GM21360 (cell line): ENCODE results near the gene KIF26B.
A peak's percentile ranks its signal among the peaks of the same experiment; 100 is the strongest.
"Not testable (repeated sequence)": the region's sequence is repeated elsewhere in the genome, so short reads cannot be mapped to it uniquely, and the experiment has no call there.

Source experiments
- ATAC-seq: cut with Tn5 transposase; IDR thresholded peaks from one replicate; pipeline ENCODE4 v1.9.1; 2021; ENCODE audit warnings: mild to moderate bottlenecking, moderate library complexity; ENCODE audit not compliant: unreplicated experiment

Gene KIF26B

DNA sequence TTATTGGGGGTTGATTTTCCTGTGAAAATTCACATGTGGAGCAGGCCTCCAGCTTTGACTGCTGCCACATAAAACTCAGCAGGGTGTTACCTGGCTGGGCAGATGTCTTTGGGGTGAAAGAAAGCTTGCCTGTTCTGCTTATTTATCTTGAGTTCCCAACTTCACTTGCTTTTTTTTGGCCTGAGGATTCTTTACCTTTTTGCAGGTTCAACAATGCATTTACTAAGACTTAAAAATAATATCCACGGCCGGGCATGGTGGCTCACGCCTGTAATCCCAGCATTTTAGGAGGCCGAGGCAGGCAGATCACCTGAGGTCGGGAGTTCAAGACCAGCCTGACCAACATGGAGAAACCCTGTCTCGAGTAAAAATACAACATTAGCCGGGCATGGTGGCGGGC lies 509.1 kb downstream of the KIF26B start:
- no peak for ATAC-seq

DNA sequence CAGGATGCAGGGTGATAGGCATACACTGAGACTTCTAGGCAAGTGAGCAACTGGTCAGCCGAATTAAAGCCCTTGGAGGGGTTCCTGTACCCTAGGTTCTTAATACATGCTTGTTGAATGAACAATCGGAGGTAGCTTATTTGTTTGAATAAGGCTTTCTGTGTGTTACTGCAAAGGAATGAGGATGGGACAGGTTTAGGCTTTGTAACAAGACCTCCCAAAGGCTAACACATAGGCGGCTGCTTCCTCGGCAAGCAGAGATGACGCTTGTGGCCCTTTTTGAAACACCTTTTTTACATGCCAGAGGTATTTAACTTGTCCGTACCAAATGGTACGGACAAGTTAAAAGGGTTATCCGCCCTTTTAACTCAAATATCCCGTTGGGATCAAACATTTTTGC lies 511.6 kb downstream of the KIF26B start:
- ATAC-seq: no peak

DNA sequence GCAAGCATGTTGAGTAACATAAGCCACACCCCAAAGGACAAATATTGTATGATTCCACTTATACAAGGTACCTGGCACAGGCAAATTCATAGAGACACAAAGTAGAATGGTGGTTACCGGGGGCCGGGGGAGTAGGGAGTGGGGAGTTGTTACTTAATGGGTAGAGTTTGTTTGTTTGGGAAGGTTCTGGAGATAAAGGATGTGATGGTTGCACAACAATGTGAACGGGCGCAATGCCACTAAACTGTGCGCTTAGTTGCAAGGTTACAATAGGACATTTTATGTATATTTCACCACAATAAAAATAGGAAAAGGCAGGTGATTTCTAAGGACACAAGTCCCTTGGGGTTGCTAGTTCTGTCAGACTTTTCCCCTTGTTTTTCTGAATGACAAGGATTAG lies 516.6 kb downstream of the KIF26B start:
- no peak for ATAC-seq

DNA sequence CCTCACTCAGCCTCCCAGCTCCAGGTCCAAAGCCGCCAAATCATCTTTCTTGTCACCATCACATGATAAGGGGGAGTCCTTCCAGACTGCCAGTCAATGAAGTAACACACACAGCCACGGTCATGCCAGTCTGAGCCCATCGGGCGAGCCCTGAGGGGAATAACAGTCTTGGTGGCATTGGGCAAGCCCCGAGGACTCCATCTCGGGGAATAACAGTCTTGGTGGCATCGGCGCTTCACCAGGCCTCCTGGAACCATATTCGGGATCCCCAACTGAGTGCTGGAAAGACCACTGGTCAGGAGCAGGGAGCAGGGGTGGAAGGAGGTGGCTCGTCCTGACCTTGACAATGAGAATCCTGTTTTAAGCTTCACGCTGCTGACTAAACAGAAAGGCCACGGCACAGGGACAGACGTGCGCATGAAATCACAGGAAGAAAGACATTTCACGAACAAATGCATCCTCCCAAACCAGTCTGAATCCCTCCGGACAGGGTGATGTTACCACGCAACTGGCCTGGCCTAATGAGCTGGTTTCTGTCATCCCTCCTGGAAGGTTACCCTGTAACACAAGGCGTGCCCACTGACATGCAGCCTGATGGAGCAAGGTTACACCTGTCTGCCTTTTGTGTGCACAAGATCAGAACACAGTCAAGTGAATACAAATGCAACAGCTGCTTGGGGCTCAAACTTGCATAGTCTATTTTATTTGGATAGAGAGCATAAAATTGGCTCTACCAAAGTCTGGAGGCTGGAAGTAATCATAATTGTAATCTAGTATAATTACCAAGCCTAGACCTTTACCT lies 517.4 kb downstream of the KIF26B start:
- ATAC-seq: no peak

DNA sequence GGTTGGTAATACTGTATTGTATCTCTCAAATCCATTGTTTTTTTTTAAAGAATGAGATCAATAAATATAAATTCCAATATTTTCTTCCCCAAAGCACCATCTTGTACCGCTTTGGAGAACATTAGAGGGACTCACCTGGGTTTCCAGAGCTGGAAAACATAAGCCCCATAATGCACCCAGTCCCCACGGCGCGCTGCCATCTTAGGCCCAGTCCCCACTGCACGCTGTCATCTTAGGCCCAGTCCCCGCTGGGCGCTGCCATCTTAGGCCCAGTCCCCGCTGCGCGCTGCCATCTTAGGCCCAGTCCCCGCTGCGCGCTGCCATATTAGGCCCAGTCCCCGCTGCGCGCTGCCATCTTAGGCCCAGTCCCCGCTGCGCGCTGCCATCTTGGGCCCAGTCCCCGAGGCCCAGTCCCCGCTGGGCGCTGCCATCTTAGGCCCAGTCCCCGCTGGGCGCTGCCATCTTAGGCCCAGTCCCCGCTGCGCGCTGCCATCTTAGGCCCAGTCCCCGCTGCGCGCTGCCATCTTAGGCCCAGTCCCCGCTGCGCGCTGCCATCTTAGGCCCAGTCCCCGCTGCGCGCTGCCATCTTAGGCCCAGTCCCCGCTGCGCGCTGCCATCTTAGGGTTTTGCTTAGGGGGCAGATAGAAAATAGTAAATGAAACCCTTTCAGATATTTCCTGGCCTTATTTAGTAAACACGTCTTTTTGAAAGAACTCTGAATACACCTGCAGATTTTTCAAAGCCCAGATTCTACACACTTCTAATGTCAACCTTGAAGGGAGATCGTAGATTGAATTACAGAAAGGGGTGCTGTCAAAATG lies 518.3 kb downstream of the KIF26B start:
- ATAC-seq: not testable (repeated sequence)

DNA sequence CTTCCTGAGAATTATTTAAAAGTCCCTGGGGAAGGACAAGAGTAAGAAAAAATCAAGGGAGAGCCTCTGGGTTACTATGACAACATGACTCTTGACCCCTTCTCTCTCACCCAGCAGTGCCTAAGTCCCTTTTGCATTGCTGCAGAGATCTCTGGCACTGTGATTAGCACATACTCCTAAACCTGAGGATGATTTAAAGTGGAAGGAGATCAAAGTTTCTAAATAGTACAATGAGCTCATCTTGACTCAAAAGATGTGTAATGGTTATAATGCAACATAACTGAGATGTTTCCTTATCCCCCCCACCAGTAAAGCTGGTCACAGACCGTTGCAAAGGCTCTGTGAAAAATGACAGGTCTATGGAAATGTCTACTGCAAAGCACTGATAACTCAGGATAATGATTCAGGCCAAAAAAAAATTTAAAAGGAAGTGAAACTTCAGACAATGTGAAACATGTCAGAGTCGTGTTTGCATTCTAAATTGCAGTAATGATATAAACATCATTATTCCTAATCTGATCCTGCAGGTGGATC lies 519.2 kb downstream of the KIF26B start:
- peak; percentile 83 for ATAC-seq

DNA sequence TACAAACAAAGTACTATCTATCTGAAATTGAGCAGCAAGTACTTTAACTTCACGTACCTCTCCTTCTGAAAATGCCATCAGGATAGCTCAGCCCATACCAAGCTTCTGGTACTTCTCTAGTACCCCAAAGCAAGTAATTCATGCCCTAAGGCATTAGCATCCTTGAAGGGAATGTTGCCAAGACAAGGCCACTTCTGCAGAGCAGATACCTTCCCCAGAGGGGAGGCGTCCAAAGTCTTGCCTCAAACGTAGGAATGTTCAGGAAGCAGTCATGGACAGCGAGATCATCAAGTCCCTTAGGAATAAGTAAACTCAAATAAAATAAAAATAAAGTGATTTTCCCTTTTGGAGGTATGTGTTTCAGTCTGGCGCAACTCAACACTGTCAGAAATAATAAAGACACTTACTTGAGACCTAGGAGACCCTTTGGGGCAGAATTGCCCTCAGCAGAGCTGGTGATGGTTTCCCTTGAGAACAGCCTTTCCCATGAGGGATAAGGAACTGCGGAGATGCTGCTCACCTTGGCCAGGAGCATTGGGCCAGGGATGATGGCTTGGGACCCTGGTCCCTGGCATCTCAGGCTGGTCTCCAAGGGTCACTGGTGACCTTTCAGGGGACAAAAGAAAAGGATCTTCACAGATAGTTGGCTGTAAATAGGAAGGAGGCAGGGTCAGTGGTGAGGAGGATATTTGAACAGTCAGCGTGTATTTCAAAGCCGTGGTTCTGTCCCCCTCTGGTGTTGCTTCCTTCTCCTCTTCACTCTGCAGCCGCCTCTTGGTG lies 522.9 kb downstream of the KIF26B start:
- no peak for ATAC-seq

DNA sequence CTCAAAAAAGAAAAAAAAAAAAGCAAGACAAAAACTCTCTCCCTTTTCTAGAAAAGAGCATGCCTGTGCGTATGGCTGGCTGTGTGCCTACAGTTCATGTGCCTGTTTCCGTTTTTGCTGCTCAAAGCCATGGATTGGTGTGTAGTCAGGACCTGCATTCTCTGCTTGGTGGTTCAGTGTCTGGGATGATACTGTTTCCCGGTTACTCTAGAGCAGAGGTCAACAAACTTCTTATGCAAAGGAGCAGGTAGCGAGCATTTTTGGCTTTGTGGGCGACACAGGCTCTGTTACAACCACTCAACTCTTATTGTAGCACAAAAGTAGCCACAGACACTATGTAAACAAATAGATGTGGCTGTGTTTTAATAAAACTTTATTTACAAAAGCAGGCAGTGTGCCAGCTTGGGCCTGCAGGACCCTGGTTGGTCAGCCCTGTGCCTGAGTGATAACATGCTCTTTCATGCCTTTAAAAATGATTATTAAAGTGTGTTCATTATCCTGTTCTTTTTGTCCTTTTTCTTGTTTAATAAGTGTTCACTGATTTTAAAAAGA lies 524.2 kb downstream of the KIF26B start:
- ATAC-seq: no peak

DNA sequence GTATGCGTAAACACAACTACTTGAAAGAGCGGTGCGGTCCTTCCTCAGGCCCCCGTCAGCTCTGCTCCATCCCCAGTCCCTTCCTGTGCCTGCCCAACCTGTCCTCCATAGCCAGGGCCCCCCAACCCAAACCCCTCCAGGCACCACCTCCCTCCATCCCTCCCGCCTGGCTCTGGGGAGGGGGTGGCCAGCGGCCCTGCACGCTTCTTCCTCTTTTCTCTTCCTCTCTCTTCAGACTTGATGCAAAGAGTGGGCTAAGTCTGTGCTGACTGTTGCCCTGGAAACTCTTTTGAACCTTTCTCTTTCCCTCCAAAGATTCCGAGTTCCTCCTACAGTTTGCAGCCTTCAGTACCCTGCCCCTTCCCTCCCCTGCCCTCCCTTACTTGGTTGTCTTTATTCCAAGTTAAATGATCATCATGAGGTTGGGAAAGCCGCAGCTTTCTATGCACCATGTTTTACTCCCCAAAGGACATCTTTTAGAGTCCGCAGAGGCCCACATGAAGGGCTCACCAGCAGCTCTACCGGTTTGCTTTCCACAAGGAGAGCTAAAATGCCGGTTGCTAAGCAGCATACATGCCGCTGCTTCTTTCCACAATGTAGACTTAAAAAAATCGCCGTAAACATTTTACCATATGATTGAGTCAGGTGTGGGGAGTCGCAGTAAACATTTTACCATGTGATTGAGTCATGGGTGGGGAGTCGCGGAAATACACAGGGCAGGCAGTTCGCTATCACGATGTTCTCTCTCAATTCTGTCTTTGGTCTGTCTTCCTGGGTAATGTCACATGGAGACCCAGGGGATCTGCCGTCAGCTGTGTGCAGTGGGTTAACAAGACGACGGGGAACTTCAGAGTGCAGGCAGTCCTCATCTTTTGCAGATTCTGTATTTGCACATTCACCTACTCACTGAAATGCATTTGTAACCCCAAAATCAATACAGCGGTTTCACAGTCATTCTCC lies 525.3 kb downstream of the KIF26B start:
- ATAC-seq: no peak

DNA sequence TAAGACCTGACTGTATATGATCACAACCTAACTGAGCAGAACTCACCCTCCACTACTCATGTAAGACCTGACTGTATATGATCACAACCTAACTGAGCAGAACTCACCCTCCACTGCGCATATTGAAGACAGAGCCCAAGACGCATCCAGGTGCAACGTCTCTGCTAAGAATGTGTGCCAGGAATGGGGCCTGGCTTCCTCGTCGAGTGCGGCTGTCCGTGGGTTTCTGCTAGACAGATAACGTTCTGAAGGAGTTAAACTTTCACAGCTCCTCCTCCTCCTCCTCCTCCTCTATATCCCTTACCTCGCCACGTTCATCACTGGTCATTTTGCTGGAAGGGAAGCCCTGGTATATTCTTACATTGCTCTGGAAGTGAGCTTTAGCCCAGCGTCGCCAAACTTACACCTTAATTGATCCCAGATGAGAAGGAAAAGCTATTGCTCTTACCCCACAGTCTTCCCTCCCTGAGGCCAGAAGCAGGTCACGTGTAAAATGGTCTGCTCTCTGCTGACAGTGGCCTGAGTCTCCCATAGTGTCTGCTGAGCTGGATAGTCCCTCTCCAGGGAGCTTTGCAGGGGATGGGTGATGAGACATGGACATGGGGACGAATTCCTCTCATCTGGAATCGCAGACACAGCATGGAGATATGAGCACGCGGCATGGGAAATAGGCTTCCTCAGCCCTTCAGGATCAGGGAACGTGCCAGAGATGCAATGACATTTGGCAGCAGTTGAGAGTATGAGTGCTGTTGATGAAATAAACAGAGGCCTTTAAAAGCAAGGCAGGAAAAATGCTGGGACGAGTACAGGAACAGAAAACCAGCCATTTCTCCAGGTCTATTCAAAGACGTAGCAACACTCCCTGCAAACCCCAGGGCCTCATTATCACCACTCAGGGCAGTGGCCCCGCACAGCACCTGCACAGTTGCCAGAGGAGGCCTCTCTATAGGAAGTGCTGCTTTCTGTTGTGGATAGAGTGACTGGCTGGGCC lies 528.1 kb downstream of the KIF26B start:
- no peak for ATAC-seq

DNA sequence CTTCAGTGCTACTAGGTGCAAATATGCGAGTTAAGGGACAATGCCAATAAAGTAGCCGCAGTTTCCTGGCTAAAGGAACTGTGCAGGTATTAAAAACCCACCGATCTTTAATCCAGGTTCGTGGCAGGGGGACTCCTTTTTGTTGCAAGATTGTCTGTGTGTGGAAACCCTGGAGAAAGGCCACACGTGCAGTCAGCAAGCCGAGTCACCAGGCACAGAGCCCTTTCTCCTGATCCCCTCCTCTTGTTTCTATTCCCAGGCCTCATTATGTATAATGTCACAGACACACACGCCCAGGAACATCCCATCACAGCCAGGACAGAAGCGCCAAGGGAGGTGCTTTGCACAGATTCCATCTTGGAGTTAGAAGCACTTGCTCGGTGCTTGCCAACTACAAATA lies 528.9 kb downstream of the KIF26B start:
- no peak for ATAC-seq

DNA sequence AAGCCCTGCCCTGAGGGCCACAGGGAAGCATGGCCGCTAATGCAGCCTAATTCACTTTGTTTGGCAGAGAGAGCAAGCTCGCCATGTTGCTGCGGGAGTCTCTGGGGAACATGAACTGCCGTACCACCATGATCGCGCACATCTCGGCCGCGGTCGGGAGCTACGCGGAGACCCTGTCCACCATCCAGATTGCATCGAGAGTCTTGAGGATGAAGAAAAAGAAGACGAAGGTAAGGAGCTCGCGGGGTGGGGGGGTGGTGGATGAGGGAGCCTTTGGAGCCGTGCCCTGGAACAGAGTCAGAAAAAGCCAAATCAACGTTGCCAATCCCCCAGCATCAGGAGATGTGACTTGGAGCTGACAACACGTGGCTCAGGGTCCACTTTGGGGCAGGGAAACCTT lies 529.4 kb downstream of the KIF26B start:
- no peak for ATAC-seq

DNA sequence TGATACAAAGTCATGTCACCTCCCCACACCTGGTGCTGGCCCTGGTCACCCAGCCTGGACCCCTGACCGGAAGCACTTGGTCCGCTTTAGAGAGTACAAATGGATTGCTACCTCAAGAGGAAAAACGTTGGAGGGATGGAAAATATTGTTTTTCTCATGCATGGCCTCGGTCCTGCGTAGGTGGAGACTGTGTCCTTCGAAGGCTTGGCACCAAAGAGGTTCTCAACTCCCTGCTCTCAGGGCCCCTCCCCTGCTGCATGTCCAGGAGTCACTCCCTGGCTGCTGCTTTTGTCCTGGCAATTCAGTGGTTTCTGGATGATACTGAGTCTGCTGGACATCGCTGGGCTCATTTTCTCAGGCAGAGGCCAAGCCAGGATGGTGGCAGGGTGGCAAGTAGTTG lies 529.8 kb downstream of the KIF26B start:
- no peak for ATAC-seq

DNA sequence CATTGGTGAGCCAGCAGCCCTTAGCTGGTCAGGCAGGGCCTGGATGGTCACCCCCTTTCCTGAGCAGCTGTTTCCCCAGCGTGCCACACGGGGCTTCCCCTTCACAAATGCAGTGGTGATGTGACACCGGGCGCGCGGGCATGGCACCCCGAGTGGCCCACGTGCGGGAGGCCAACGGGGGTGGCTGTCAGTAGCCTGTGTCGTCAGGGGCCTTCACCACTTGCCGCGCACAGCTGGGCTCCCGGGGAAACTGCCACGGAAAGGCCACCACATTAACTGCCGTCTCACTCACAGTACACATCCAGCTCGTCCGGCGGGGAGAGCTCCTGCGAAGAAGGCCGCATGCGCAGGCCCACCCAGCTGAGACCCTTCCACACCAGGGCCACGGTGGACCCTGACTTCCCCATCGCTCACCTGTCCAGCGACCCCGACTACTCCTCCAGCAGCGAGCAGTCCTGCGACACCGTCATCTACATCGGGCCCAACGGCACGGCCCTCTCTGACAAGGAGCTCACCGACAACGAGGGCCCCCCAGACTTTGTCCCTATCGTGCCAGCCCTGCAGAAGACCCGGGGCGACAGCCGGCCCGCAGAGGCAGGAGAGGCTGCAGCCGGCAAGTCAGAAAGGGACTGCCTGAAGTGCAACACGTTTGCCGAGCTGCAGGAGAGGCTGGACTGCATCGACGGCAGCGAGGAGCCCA lies 530.5 kb downstream of the KIF26B start:
- ATAC-seq: no peak

DNA sequence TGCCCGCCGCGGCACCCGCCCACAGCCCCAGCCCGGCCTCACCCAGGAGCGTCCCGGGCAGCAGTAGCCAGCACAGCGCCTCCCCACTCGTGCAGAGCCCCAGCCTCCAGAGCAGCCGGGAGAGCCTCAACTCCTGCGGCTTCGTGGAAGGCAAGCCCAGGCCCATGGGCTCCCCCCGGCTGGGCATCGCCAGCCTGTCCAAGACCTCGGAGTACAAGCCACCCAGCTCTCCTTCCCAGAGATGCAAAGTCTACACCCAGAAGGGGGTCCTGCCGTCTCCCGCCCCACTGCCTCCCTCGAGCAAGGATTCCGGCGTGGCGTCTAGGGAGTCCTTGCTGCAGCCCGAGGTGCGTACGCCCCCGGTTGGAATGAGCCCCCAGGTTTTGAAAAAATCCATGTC lies 531.2 kb downstream of the KIF26B start:
- no peak for ATAC-seq

DNA sequence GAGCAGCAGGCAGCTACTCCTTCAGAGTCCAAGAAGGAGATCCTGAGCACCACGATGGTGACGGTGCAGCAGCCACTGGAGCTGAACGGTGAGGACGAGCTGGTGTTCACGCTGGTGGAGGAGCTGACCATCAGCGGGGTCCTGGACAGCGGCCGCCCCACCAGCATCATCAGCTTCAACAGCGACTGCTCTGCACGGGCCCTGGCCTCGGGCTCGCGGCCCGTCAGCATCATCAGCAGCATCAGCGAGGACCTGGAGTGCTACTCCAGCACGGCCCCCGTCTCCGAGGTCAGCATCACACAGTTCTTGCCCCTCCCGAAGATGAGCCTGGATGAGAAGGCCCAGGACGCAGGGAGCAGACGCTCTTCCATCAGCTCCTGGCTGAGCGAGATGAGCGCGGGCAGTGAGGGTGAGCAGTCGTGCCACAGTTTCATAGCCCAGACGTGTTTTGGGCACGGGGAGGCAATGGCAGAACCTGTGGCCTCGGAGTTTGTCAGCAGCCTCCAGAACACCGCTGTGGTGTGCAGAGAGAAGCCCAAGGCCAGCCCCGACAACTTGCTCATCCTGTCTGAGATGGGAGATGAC lies 531.8 kb downstream of the KIF26B start:
- ATAC-seq: no peak

DNA sequence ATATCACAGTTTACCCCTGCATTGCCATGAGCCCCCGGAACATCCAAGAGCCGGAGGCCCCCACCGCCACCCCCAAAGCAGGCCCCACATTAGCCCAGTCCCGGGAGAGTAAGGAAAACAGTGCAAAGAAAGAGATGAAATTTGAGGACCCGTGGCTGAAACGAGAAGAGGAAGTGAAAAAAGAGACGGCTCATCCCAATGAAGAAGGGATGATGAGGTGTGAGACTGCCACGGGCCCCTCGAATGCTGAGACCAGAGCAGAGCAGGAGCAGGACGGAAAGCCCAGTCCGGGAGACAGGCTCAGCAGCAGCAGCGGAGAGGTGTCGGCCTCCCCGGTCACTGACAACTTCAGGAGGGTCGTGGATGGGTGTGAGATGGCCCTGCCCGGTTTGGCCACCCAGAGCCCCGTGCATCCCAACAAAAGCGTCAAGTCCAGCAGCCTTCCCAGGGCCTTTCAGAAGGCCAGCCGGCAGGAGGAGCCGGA lies 532.4 kb downstream of the KIF26B start:
- no peak for ATAC-seq
